ENCODE measurements around the gene CDH26.

Gene CDH26

DNA sequence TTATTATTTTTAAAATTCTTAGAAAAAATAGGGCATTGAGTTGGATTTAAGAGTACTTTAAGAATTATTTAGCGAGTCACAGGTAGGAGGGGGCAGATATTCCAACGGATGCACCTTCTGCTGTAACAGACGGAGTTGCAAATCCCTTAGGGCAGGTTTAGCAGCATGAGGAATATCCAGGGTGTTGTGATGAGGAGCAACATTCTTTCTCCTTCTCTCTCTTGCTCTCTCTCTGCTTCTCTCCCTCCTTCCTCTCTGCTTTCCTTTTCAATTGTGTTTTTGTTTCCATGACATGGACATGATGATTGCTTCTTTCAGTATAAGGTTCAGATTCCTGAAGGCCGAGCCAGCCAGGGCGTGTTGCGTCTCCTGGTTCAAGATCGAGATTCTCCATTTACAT is 28.9 kb downstream of the CDH26 start:
- Mint-ChIP-seq H3K4me1 (peaks cover 5% of the 10 kb centered on the region), H3K4me3 (no peak overlapping the region), H3K9me3 (no peaks in the 10 kb centered on the region), H3K36me3 (ENCODE audit: low read depth) (no peaks in the 10 kb centered on the region), H3K27me3 (ENCODE audit: low read depth, poor library complexity) (peaks cover 4% of the 10 kb centered on the region), H3K27ac (no peak overlapping the region)
- DNase-seq: no peak
- TF ChIP-seq, protein P1, sequence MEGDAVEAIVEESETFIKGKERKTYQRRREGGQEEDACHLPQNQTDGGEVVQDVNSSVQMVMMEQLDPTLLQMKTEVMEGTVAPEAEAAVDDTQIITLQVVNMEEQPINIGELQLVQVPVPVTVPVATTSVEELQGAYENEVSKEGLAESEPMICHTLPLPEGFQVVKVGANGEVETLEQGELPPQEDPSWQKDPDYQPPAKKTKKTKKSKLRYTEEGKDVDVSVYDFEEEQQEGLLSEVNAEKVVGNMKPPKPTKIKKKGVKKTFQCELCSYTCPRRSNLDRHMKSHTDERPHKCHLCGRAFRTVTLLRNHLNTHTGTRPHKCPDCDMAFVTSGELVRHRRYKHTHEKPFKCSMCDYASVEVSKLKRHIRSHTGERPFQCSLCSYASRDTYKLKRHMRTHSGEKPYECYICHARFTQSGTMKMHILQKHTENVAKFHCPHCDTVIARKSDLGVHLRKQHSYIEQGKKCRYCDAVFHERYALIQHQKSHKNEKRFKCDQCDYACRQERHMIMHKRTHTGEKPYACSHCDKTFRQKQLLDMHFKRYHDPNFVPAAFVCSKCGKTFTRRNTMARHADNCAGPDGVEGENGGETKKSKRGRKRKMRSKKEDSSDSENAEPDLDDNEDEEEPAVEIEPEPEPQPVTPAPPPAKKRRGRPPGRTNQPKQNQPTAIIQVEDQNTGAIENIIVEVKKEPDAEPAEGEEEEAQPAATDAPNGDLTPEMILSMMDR (IDR thresholded peaks at IDR 0.05): no peak

GRCh38 chr20:59988141-59988540 is 29.9 kb downstream of the CDH26 start:
- Mint-ChIP-seq H3K36me3 (ENCODE audit: low read depth) (no peaks in the 10 kb centered on the region), H3K4me1 (peaks cover 5% of the 10 kb centered on the region), H3K4me3 (no peak overlapping the region), H3K9me3 (no peaks in the 10 kb centered on the region), H3K27ac (no peak overlapping the region), H3K27me3 (ENCODE audit: low read depth, poor library complexity) (peaks cover 13% of the 10 kb centered on the region)
- DNase-seq: no peak
- TF ChIP-seq, protein P1 (IDR thresholded peaks at IDR 0.05): no peak

- TF ChIP-seq, protein P1 (IDR thresholded peaks at IDR 0.05): no peak
- H3K4me1 Mint-ChIP-seq: peaks cover 6% of the 10 kb centered on the region
- no peak overlapping the region for H3K4me3 Mint-ChIP-seq
- peaks cover 30% of the 10 kb centered on the region for H3K27me3 Mint-ChIP-seq (ENCODE audit: low read depth, poor library complexity)
- no peaks in the 10 kb centered on the region for H3K36me3 Mint-ChIP-seq (ENCODE audit: low read depth)
- H3K27ac Mint-ChIP-seq: no peak overlapping the region
- no peak for DNase-seq
- no peaks in the 10 kb centered on the region for H3K9me3 Mint-ChIP-seq
Measured at GRCh38 chr20:59992526-59993084, 34.4 kb downstream of the CDH26 start.

GRCh38 chr20:59993736-59994430 is 35.7 kb downstream of the CDH26 start:
- peaks cover 6% of the 10 kb centered on the region for H3K4me1 Mint-ChIP-seq
- H3K36me3 Mint-ChIP-seq (ENCODE audit: low read depth): no peaks in the 10 kb centered on the region
- H3K27me3 Mint-ChIP-seq (ENCODE audit: low read depth, poor library complexity): peaks cover 33% of the 10 kb centered on the region
- TF ChIP-seq, protein P1 (IDR thresholded peaks at IDR 0.05): no peak
- H3K27ac Mint-ChIP-seq: no peak overlapping the region
- no peaks in the 10 kb centered on the region for H3K9me3 Mint-ChIP-seq
- peak overlapping the region; percentile 73 for H3K4me3 Mint-ChIP-seq
- DNase-seq: no peak

GRCh38 chr20:59994697-59995122 is 36.5 kb downstream of the CDH26 start:
- peaks cover 33% of the 10 kb centered on the region for H3K27me3 Mint-ChIP-seq (ENCODE audit: low read depth, poor library complexity)
- no peak overlapping the region for H3K27ac Mint-ChIP-seq
- peaks cover 10% of the 10 kb centered on the region for H3K4me1 Mint-ChIP-seq
- peak; percentile 30 for DNase-seq
- TF ChIP-seq, protein P1 (IDR thresholded peaks at IDR 0.05): no peak
- H3K36me3 Mint-ChIP-seq (ENCODE audit: low read depth): no peaks in the 10 kb centered on the region
- no peaks in the 10 kb centered on the region for H3K9me3 Mint-ChIP-seq
- peak overlapping the region; percentile 73 for H3K4me3 Mint-ChIP-seq

- H3K4me1 Mint-ChIP-seq: peaks cover 24% of the 10 kb centered on the region
- TF ChIP-seq, protein P1 (IDR thresholded peaks at IDR 0.05): no peak
- no peaks in the 10 kb centered on the region for H3K9me3 Mint-ChIP-seq
- H3K4me3 Mint-ChIP-seq: no peak overlapping the region
- peaks cover 33% of the 10 kb centered on the region for H3K27me3 Mint-ChIP-seq (ENCODE audit: low read depth, poor library complexity)
- no peaks in the 10 kb centered on the region for H3K36me3 Mint-ChIP-seq (ENCODE audit: low read depth)
- H3K27ac Mint-ChIP-seq: no peak overlapping the region
- DNase-seq: no peak
Measured at GRCh38 chr20:59996108-59996507, 37.9 kb downstream of the CDH26 start.
